Measurements from ENCODE around the gene HIGD1C. TPM values are rescaled to one million over a fixed set of nuclear protein-coding genes. Genes with fewer than 3 reads are reported as not detected.
A peak's percentile ranks its signal among the peaks of the same experiment; 100 is the strongest.

Gene HIGD1C
- total and polyA plus RNA-seq, 3 experiments from 2014 or later = not detected

DNA sequence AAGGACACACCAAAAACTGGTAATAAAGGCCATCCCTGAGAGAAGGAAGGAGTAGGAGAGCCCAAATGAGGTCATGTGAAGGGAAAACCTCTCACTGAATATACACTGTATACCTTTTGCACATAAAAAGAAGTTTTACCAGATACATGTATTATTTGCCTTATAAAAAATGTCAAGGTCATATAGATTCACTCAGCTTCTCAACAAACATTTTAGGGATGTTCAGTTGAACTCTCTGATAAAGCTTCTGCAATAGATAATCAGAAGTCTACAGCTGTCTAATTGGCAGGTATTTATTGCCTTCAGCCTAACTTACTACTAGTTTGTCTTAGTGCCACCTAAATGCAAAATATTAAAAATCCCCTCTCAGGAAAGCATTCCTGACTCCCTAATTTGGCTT lies 65.1 kb downstream of the HIGD1C start:
- no peak overlapping the region for H3K27ac ChIP-seq (ENCODE audit: low read depth, low read length)
- Mint-ChIP-seq H3K27ac (no peak overlapping the region), H3K4me1 (peaks cover 28 to 56% (median 48%) of the 10 kb centered on the region in 3 donors), H3K27me3 (no peaks in the 10 kb centered on the region), H3K9me3 (no peaks in the 10 kb centered on the region), H3K36me3 (peaks cover 0 to 6% (median 3%) of the 10 kb centered on the region in 3 donors), H3K4me3 (no peak overlapping the region)
- H3K9me3 ChIP-seq (ENCODE audit: low read length) = no peaks in the 10 kb centered on the region
- ChIA-PET POLR2A (no interaction called here), CTCF (no interaction called here)
- no peaks in the 10 kb centered on the region for H3K36me3 ChIP-seq (ENCODE audit: insufficient read depth, low read length)
- no peak overlapping the region for H3K4me3 ChIP-seq (ENCODE audit: low read length)
- H3K4me1 ChIP-seq (ENCODE audit: insufficient read depth, low read length) = peaks cover 18% of the 10 kb centered on the region
- no peaks in the 10 kb centered on the region for H3K27me3 ChIP-seq (ENCODE audit: insufficient read depth, low read length, poor library complexity, severe bottlenecking)
- DNase-seq = no peak

DNA sequence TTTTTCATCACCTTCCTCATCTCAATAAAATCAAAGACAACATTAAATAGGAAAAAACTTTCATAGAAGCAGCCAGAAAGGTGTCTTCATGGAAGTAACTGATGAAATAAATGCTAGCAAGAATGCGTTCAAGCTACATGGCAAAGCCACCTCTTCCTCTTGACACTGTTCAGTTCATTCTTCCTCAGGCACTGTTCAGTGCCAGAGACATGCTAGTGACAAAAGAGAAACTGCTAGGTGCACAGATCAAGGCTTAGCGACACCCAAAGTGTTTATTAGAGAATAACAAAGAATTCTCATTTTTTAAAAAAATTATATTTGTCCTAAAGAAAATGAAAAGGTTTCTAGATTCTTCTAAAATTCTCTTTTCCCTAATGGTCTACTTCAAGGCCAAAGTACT lies 66.6 kb downstream of the HIGD1C start:
- ChIA-PET CTCF (interaction anchor here (0.6 kb wide), 1 partner anchor 905 kb away, joined by 3 read pairs; no protein-coding TSS in a partner anchor), POLR2A (interaction anchor here (0.5 kb wide), 1 partner anchor 12 kb away, joined by 3 read pairs; no protein-coding TSS in a partner anchor)
- Mint-ChIP-seq H3K4me1 (peaks cover 28 to 57% (median 49%) of the 10 kb centered on the region in 3 donors), H3K27me3 (no peaks in the 10 kb centered on the region), H3K36me3 (peaks cover 0 to 4% (median 3%) of the 10 kb centered on the region in 3 donors), H3K4me3 (no peak overlapping the region), H3K27ac (no peak overlapping the region), H3K9me3 (no peaks in the 10 kb centered on the region)
- H3K4me1 ChIP-seq (ENCODE audit: insufficient read depth, low read length) = peaks cover 22% of the 10 kb centered on the region
- no peaks in the 10 kb centered on the region for H3K9me3 ChIP-seq (ENCODE audit: low read length)
- DNase-seq = no peak
- H3K4me3 ChIP-seq (ENCODE audit: low read length) = no peak overlapping the region
- no peaks in the 10 kb centered on the region for H3K27me3 ChIP-seq (ENCODE audit: insufficient read depth, low read length, poor library complexity, severe bottlenecking)
- H3K36me3 ChIP-seq (ENCODE audit: insufficient read depth, low read length) = no peaks in the 10 kb centered on the region
- no peak overlapping the region for H3K27ac ChIP-seq (ENCODE audit: low read depth, low read length)

DNA sequence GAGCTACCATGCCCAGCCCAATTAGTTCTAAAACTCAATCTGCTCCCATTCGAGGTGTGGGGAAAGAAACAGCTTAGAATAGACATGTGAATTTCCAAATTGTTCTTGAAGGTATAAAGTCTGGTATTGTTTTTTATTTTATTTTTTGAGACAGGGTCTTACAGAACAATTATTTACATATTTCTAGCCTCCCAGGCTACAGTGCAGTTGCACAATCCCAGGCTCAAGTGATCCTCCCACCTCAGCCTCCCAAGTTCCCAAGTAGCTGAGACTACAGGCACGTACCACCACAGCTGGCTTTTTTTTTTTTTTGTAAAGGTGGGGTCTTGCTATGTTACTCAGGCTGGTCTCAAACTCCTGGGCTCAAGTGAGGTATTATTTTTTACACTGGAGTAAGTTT lies 67.6 kb downstream of the HIGD1C start:
- H3K4me1 Mint-ChIP-seq = peaks cover 38 to 67% (median 59%) of the 10 kb centered on the region in 3 donors
- CTCF ChIA-PET = no interaction called here

More for the DNA sequence above, 67.6 kb downstream of the HIGD1C start:
- Histone ChIP-seq H3K36me3 (ENCODE audit: insufficient read depth, low read length) (no peaks in the 10 kb centered on the region), H3K4me1 (ENCODE audit: insufficient read depth, low read length) (peaks cover 25% of the 10 kb centered on the region), H3K27ac (ENCODE audit: low read depth, low read length) (no peak overlapping the region), H3K4me3 (ENCODE audit: low read length) (no peak overlapping the region), H3K27me3 (ENCODE audit: insufficient read depth, low read length, poor library complexity, severe bottlenecking) (no peaks in the 10 kb centered on the region), H3K9me3 (ENCODE audit: low read length) (no peaks in the 10 kb centered on the region)
- no peaks in the 10 kb centered on the region for H3K27me3 Mint-ChIP-seq
- no peaks in the 10 kb centered on the region for H3K9me3 Mint-ChIP-seq
- H3K4me3 Mint-ChIP-seq = no peak overlapping the region
- POLR2A ChIA-PET = no interaction called here
- H3K36me3 Mint-ChIP-seq = peaks cover 0 to 7% (median 3%) of the 10 kb centered on the region in 3 donors
- no peak for DNase-seq
- peak overlapping the region in 2 of 8 donors; percentile 5 to 22 for H3K27ac Mint-ChIP-seq

Other genes with a start within 250 kb of the HIGD1C start
- 10 to 100 TPM; 50.8 to 54.0 TPM for gene ATF1, start 188.4 kb upstream of the HIGD1C start, total RNA-seq
- gene ATF1, start 188.4 kb upstream of the HIGD1C start, polyA plus RNA-seq = 36.8 TPM
- gene TMPRSS12, start 109.6 kb upstream of the HIGD1C start, total RNA-seq = not detected
- not detected for gene TMPRSS12, start 109.6 kb upstream of the HIGD1C start, polyA plus RNA-seq
- 10 to 100 TPM; 35.2 to 36.9 TPM for gene SLC11A2, start 73.8 kb downstream of the HIGD1C start, total RNA-seq
- gene SLC11A2, start 73.8 kb downstream of the HIGD1C start, polyA plus RNA-seq = 14.0 TPM
- 10 to 100 TPM; 61.8 to 64.3 TPM for gene LETMD1, start 95.8 kb downstream of the HIGD1C start, total RNA-seq
- 24.4 TPM for gene LETMD1, start 95.8 kb downstream of the HIGD1C start, polyA plus RNA-seq
- 10 to 100 TPM; 20.5 to 21.5 TPM for gene CSRNP2, start 131.1 kb downstream of the HIGD1C start, total RNA-seq
- 4.8 TPM for gene CSRNP2, start 131.1 kb downstream of the HIGD1C start, polyA plus RNA-seq
- gene TFCP2, start 220.6 kb downstream of the HIGD1C start, total RNA-seq = 10 to 100 TPM; 41.0 to 41.9 TPM
- 13.9 TPM for gene TFCP2, start 220.6 kb downstream of the HIGD1C start, polyA plus RNA-seq